GM10266 (cell line): Measurements from ENCODE around the gene ILK.

ENCODE experiments used
- DNase-seq: peaks from one replicate; pipeline ENCODE4 v3.0.0; 2012; ENCODE audit errors: extremely low spot score
- CTCF ChIP-seq: IDR thresholded peaks from 2 replicates; pipeline ENCODE4 v1.5.1; 2012; ENCODE audit warnings: mild to moderate bottlenecking, low read depth; ENCODE audit not compliant: control insufficient read depth, insufficient read depth; ENCODE audit errors: missing control alignments

Gene ILK

GRCh38 chr11:6576471-6577373 is 26.9 kb upstream of the ILK start:
- no peak for TF ChIP-seq CTCF
- DNase-seq, result peak; percentile 6

- TF ChIP-seq CTCF, result no peak
- no peak for DNase-seq
Observed at GRCh38 chr11:6578134-6578533, 25.4 kb upstream of the ILK start.

- no peak for TF ChIP-seq CTCF
- no peak for DNase-seq
Observed at GRCh38 chr11:6579681-6580080, 23.9 kb upstream of the ILK start.

- TF ChIP-seq CTCF, result no peak
- DNase-seq, result no peak
Observed at GRCh38 chr11:6583584-6583983, 20.0 kb upstream of the ILK start.

GRCh38 chr11:6584528-6584927 is 19.0 kb upstream of the ILK start:
- DNase-seq, result no peak

GRCh38 chr11:6586434-6587359 is 16.9 kb upstream of the ILK start:
- no peak for DNase-seq
- TF ChIP-seq CTCF, result no peak

More at GRCh38 chr11:6584528-6584927, 19.0 kb upstream of the ILK start:
- no peak for TF ChIP-seq CTCF
